Activated CD4-positive, CD25-positive, alpha-beta regulatory T cell (primary cell): ENCODE data around the gene RBM38.
A peak's percentile ranks its signal among the peaks of the same experiment; 100 is the strongest.

Source experiments
- DNase-seq, 4 experiments: peaks; one replicate each; lab custom pipeline; 2025; lab: John Stamatoyannopoulos, UW

RBM38 gene

GRCh38 chr20:57374931-57375651 is 16.1 kb upstream of the RBM38 start:
- no peak for DNase-seq

- DNase-seq, result no peak
These were observed 15.5 kb upstream of the RBM38 start for GRCh38 chr20:57375652-57376230.

GRCh38 chr20:57377350-57377749 is 13.8 kb upstream of the RBM38 start:
- DNase-seq, result no peak

- DNase-seq, result no peak
These were observed 13.1 kb upstream of the RBM38 start for GRCh38 chr20:57378107-57378506.

- DNase-seq, result no peak
These were observed 12.4 kb upstream of the RBM38 start for GRCh38 chr20:57378646-57379262.

GRCh38 chr20:57379263-57379647 is 11.9 kb upstream of the RBM38 start:
- no peak for DNase-seq

GRCh38 chr20:57380081-57380750 is 11.0 kb upstream of the RBM38 start:
- no peak for DNase-seq

GRCh38 chr20:57381596-57382503 is 9.3 kb upstream of the RBM38 start:
- DNase-seq, result peak; percentile 67 to 80 (median 73)

GRCh38 chr20:57382516-57382915 is 8.7 kb upstream of the RBM38 start:
- DNase-seq, result no peak

GRCh38 chr20:57383447-57384347 is 7.5 kb upstream of the RBM38 start:
- no peak for DNase-seq

- DNase-seq, result no peak
These were observed 6.7 kb upstream of the RBM38 start for GRCh38 chr20:57384486-57384885.

- DNase-seq, result no peak
These were observed 6.0 kb upstream of the RBM38 start for GRCh38 chr20:57384953-57385761.

- DNase-seq, result no peak
These were observed 5.3 kb upstream of the RBM38 start for GRCh38 chr20:57385940-57386339.

GRCh38 chr20:57386762-57387161 is 4.4 kb upstream of the RBM38 start:
- no peak for DNase-seq

GRCh38 chr20:57387463-57387862 is 3.7 kb upstream of the RBM38 start:
- DNase-seq, result no peak

GRCh38 chr20:57387945-57388371 is 3.2 kb upstream of the RBM38 start:
- DNase-seq, result no peak

GRCh38 chr20:57388953-57389694 is 2.1 kb upstream of the RBM38 start:
- peak; percentile 46 to 70 (median 53) for DNase-seq

- peak in 2 of 4 experiments; percentile 35 to 38 for DNase-seq
These were observed 1.2 kb upstream of the RBM38 start for GRCh38 chr20:57389695-57390603.
